ENCODE results near the gene ZBTB20.

Gene ZBTB20

GRCh38 chr3:114525278-114525677 lies 621.8 kb downstream of the ZBTB20 start:
- DNase-seq (ENCODE audit: low spot score): no peak

GRCh38 chr3:114519415-114519814 lies 627.7 kb downstream of the ZBTB20 start:
- DNase-seq (ENCODE audit: low spot score): peak; percentile 18

DNA sequence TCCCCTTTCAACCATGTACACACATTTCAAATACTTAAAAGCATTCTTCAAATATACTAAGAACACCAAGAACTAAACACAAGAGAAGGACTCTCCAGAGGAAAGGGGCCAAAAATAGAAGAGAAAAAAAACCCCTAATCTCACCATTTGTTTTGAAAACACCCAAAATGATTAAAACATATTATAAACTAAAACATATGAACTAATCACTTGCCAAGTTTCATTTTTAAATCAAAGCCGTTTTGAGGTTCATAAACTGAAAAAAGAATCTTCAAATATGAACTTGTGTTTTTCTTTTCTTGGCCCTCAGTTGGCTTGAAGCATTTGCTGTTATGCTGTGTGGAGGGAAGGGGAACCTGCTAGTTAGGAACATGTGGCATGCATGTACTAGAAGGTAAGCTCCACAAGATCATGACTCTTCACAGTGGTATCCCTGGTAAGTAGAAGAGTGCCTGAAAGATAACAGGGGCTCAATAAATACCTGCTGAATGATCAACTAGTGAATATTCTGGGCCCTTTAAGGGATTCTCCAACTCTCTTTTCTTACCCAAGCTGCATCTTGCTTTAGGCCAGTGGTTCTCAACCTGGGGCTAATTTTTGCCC lies 628.8 kb downstream of the ZBTB20 start:
- DNase-seq (ENCODE audit: low spot score): no peak

- no peak for DNase-seq (ENCODE audit: low spot score)
Observed at GRCh38 chr3:114510201-114510600, 636.9 kb downstream of the ZBTB20 start.

GRCh38 chr3:114509756-114510155 lies 637.3 kb downstream of the ZBTB20 start:
- DNase-seq (ENCODE audit: low spot score): no peak

GRCh38 chr3:114508976-114509375 lies 638.1 kb downstream of the ZBTB20 start:
- no peak for DNase-seq (ENCODE audit: low spot score)

DNA sequence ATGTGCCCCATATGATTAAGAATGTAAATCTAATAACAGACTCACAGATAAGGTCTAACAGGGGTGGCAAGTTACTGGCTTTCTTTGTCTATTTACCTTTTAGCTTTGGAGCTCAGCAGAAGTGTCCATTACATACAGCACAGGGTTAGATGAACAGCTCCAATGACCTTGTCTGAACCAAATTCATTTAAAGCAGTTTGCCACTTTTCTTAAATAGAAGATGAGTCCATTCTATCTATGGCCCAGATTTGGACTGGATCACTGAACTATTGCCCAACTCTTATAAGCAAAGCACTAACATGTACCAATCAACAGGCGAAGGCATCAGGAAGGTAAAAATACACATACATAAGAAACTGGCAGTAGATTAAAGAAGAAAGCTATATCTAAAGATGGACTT lies 638.9 kb downstream of the ZBTB20 start:
- no peak for DNase-seq (ENCODE audit: low spot score)

DNA sequence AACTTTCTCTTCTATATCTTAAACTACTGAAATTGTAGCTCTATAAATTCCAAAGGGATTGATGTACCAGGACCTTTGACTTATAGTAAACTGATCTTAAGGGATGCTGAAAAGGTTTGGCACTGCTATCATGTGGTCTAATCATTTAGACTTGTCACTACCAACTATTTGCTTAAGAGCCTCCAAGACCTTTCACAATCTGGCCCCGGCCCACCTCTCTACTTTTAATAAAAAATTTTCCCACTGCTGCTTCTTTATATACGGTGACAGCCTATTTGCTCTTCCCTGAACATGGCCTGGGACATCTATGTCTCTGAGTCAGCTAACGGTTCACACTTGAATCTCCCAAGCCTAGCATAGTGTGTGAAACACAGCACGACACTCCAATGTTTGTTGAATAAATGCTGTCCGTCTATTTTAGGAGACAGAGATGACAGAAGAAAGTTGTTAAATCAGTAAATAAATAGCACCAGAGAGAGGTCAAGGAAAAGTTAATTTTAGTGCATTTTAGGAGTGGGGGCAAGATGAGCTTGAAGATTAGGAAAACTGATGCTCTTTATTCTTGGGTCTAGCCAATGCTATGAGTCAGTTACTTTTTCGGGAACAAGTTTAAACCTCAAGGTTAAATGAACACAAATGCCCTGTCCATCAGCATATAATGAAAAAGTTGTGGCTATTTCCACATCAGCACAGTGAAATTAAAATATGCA lies 640.3 kb downstream of the ZBTB20 start:
- DNase-seq (ENCODE audit: low spot score): no peak

GRCh38 chr3:114504941-114505628 lies 642.0 kb downstream of the ZBTB20 start:
- no peak for DNase-seq (ENCODE audit: low spot score)

- no peak for DNase-seq (ENCODE audit: low spot score)
Observed at GRCh38 chr3:114502204-114502603, 644.9 kb downstream of the ZBTB20 start.

DNA sequence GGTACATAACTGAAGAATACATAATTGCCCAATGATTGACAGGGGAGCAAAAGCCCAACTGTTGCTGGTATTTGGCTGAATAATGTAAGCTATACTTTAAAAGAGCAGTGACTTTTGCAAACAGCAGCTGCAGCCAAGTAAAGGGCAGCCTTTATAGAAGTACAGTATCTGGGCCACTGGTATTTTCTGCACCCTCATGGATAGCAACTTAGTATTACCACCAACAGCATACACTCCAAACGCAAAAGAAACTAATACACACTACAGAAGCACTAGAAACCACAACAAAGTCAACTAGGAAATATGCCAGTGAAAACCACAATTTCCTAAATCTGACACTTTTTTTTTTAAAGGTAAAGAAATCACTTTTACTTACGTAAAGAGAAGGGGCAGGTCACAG lies 647.1 kb downstream of the ZBTB20 start:
- DNase-seq (ENCODE audit: low spot score): no peak

GRCh38 chr3:114498539-114499370 lies 648.3 kb downstream of the ZBTB20 start:
- DNase-seq (ENCODE audit: low spot score): no peak

GRCh38 chr3:114496874-114497273 lies 650.2 kb downstream of the ZBTB20 start:
- no peak for DNase-seq (ENCODE audit: low spot score)

DNA sequence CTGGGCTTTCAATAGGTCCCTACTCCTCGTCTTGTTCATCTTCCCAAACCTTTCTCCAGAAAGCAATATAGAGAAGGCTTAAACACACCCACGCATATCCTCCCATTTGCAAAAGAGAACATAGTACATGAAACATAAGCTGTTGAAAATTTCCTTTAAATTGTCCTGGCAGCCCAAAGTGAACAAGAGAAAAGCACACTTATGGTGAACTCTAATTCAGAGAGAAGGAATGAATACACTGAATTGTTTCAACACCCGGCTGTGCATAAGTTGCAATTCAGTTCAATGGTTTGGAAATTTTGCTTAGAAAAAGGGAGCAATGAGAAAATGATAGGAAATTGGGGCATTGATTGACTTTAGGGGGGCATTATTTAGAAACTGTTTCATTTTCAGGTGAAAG lies 650.6 kb downstream of the ZBTB20 start:
- DNase-seq (ENCODE audit: low spot score): no peak

DNA sequence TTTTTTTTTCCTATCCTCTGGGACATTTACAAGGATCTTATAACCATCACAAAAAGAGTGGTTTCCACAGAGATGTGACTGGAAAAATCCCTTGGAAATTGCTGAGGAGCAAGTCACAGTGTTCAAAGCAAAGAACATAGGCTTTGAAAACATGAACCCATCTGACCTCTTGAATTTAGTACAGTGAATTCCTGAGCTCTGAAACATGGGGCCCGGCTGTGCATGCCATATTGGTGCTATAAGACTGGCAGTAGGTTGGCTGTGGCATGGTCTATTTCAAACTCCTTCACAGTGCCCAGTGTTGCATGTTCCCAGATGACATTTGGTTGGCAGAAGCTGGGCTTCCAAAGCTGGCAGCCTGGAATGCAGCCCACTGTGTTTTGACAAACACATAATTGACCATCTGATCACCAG lies 651.1 kb downstream of the ZBTB20 start:
- DNase-seq (ENCODE audit: low spot score): peak; percentile 27

DNA sequence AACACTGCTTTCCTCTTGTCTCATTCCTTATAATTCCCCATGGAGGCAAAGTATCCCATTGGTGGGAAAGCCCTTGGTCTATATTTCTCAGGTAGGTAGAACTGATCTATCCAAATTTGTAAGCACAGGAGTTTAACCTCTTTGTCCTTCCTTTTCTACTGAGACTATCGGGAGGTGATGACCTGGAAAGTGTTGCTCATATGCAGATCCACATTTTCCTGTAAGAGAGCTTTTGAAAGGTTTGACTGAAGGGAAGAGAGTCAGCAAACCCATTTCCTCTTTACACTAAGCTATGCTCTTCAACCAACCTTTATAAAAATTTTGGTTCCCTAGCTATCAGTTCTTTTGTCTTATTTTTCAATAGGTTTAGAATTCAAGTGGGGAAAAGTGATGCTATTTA lies 652.6 kb downstream of the ZBTB20 start:
- DNase-seq (ENCODE audit: low spot score): no peak

DNA sequence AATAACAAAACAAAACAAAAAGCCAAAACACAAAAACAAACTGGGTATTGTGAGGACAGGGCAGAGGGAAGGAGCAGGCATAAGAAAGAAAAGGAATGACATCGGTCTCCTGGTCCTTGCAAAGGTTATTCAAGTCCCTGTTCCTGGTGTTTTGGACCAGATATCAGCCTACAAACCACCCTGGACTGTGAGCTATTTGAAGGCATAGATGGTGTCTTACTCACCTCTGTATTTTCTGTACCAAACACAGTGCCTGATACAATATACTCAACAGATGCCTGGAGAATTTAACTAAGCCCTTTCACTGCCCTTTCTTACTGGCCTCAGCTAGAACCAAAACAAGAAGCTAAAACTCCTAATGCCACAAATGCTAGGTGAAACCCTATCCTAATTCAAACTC lies 656.3 kb downstream of the ZBTB20 start:
- DNase-seq (ENCODE audit: low spot score): no peak

- DNase-seq (ENCODE audit: low spot score): no peak
Observed at GRCh38 chr3:114487502-114487901, 659.6 kb downstream of the ZBTB20 start.

GRCh38 chr3:114484919-114485318 lies 662.2 kb downstream of the ZBTB20 start:
- no peak for DNase-seq (ENCODE audit: low spot score)

DNA sequence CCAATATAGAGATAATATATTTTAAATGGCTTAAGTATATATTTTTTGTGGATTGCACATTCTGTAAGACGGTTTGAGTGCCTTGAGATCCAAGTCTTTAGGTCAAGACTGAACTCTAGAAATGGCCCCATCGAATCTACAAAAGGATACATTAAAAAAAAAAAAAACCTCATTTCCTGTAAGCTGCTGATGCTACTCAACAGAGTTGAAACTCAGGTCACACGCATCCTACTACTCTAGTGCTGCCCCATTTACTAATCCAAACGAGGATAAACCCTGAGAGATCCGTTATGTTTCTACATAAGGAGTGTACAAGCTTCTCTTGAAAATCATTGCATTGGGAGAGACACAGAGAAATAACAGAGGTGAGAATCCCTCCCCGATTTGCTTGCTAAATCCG lies 666.0 kb downstream of the ZBTB20 start:
- DNase-seq (ENCODE audit: low spot score): no peak

- DNase-seq (ENCODE audit: low spot score): no peak
Observed at GRCh38 chr3:114480442-114480841, 666.6 kb downstream of the ZBTB20 start.

DNA sequence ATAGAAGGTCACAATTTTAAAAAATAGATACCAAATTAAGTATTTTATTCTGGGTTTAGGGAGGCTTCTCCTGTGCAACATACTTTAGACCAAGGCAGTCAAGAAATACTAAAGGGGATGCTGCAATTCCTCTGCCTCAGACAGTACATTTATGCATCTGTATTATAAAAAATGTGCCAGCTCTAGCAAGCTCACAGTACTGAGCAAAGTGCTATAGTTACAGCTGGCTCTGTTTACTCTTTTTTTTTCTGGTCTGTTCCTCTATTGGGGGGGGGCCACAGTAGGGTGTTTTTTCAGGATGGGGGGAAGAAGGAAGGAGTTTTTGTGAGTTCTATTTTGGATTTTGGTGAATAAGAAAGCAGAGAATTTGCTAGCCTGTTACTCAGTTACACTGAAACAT lies 668.3 kb downstream of the ZBTB20 start:
- no peak for DNase-seq (ENCODE audit: low spot score)

DNA sequence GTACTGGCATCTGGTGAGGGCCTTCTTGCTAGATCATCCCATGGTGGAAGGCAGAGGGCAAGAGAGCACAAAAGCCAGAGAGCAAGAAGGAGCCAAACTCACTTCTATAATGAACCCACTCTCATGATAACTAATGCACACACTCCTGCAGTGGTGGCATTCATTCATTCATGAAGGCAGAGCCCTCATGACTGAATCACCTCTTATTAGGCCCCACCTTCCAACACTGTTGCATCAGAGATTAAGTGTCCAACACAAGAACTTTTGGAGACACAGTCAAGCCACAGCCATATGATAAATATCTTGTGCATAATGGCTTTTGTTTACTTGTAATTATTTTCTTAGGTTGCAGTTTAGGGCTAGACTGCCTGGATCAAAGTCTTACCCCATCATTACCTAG lies 670.6 kb downstream of the ZBTB20 start:
- no peak for DNase-seq (ENCODE audit: low spot score)

Measured in AG08396 (cell line).